Esophagus mucosa (tissue), 1 donor: ENCODE results near the gene RNU6-8. TPM values are rescaled to one million over a fixed set of nuclear protein-coding genes. Genes with fewer than 3 reads are reported as not detected.

ENCODE experiments used
- total RNA-seq: library from RNA; stranded (reverse); gene quantifications from one replicate; pipeline ENCODE4 v1.2.4, GENCODE V29; 2023
- donor health status: DM: yes; HTN: yes; CAD: no.

The RNU6-8 gene
- total RNA-seq, 1 donor from 2014 or later = not detected

Other genes with a start within 250 kb of the RNU6-8 start
- 111 TPM for gene ARHGAP5, start 126.0 kb downstream of the RNU6-8 start, total RNA-seq
- not detected for gene RNU6-7, start 1.2 kb downstream of the RNU6-8 start, total RNA-seq
- gene AKAP6, start 126.0 kb upstream of the RNU6-8 start, total RNA-seq = 4.4 TPM